K562 (cell line): ENCODE data around the gene TRIP10. TPM values are rescaled to one million over a fixed set of nuclear protein-coding genes. Genes with fewer than 3 reads are reported as not detected.

Experiments used
- BRCA1 ChIP-seq, 2 experiments: fragments of 450-650 bp in 1 of 2; sonication (generic) in 1 of 2; formaldehyde crosslinking in 1 of 2; IDR thresholded peaks; 2 replicates each; pipeline versions ENCODE4 v1.5.0 to v1.6.1; 2017 to 2020; ENCODE audit warnings: mild to moderate bottlenecking in 1 of 2, missing genetic modification reagents in 1 of 2
- BRF1 ChIP-seq: IDR thresholded peaks from 3 replicates; pipeline ENCODE4 v1.6.1; 2011; ENCODE audit warnings: borderline replicate concordance, mild to moderate bottlenecking; ENCODE audit not compliant: insufficient read length; ENCODE audit errors: extremely low read depth
- CSDE1 ChIP-seq, 2 experiments: fragments of 450-650 bp; IDR thresholded peaks; 2 replicates each; pipeline ENCODE4 v1.6.1; 2016; ENCODE audit warnings: mild to moderate bottlenecking in 1 of 2
- KLF6 ChIP-seq: fragments of 250-450 bp; sonication (Bioruptor Pico); IDR thresholded peaks from 2 replicates; pipeline ENCODE4 v1.4.0; 2020; ENCODE audit warnings: mild to moderate bottlenecking, moderate library complexity, borderline replicate concordance
- MTF1 ChIP-seq: fragments of 250-450 bp; sonication (Bioruptor Pico); IDR thresholded peaks from 2 replicates; pipeline ENCODE4 v1.9.0; 2021; ENCODE audit warnings: moderate library complexity, mild to moderate bottlenecking, inconsistent platforms, borderline replicate concordance
- NRF1 ChIP-seq, 2 experiments: fragments of 450-650 bp; IDR thresholded peaks in 1 of 2; conservative IDR thresholded peaks in 1 of 2; 2 replicates each; pipeline ENCODE4 v1.6.1; 2014; ENCODE audit warnings: mild to moderate bottlenecking in 2 of 2
- PCBP1 ChIP-seq: fragments of 200-400 bp; formaldehyde crosslinking; IDR thresholded peaks from 2 replicates; pipeline ENCODE4 v1.6.1; 2018; ENCODE audit warnings: mild to moderate bottlenecking, low read depth, low read length; ENCODE audit not compliant: poor library complexity, severe bottlenecking
- RBM17 ChIP-seq: fragments of 200-400 bp; formaldehyde crosslinking; IDR thresholded peaks from 2 replicates; pipeline ENCODE4 v1.6.1; 2017; ENCODE audit warnings: low read depth, mild to moderate bottlenecking, low read length, borderline replicate concordance
- RFX1 ChIP-seq: fragments of 450-650 bp; IDR thresholded peaks from 2 replicates; pipeline ENCODE4 v1.6.1; 2016; ENCODE audit warnings: mild to moderate bottlenecking, moderate library complexity
- SMARCA4 ChIP-seq: fragments of 450-650 bp; IDR thresholded peaks from 2 replicates; pipeline ENCODE4 v1.6.1; 2016
- SMARCC2 ChIP-seq: fragments of 450-650 bp; IDR thresholded peaks from 2 replicates; pipeline ENCODE4 v1.6.1; 2017; ENCODE audit warnings: antibody characterized with exemption, moderate library complexity, mild to moderate bottlenecking, low read depth
- SRSF9 ChIP-seq: fragments of 200-400 bp; formaldehyde crosslinking; IDR thresholded peaks from 2 replicates; pipeline ENCODE4 v1.6.1; 2017; ENCODE audit warnings: low read depth, low read length, borderline replicate concordance
- WHSC1 ChIP-seq: IDR thresholded peaks from one replicate; pipeline ENCODE4 v1.6.1; 2012; ENCODE audit warnings: low read length, control low read depth, inconsistent platforms
- ZNF263 ChIP-seq: sonication (generic); formaldehyde crosslinking; IDR thresholded peaks from 2 replicates; pipeline ENCODE4 v1.8.0; 2022; ENCODE audit warnings: mild to moderate bottlenecking, missing genetic modification reagents, borderline replicate concordance
- ZNF408 ChIP-seq: fragments of 250-450 bp; sonication (Bioruptor Pico); IDR thresholded peaks from 2 replicates; pipeline ENCODE4 v1.4.0; 2020; ENCODE audit warnings: low read depth, mild to moderate bottlenecking, moderate library complexity
- polyA plus RNA-seq, 8 experiments: library from polyadenylated mRNA; depleted of rRNA in 4 of 8; stranded (reverse) in 5 of 8; unstranded in 3 of 8; fragments of >200 nt; fragmentation: Nextera tagmentation in 2 of 8; fragmentation: Illumina TruSeq in 1 of 8; extraction: Ambion mirVana in 2 of 8; extraction: Trizol in 1 of 8; gene quantifications; 2 replicates each; pipeline versions ENCODE4 v1.2.1 to v1.2.3, GENCODE V29; 2011 to 2014; ENCODE audit warnings: inconsistent platforms in 1 of 8, missing spikeins in 1 of 8
- total RNA-seq, 7 experiments: library from RNA; depleted of rRNA in 6 of 7; stranded (reverse); fragments of >200 nt in 6 of 7; fragmentation: Illumina TruSeq in 2 of 7; extraction: Trizol in 2 of 7; gene quantifications; 2 replicates each; pipeline versions ENCODE4 v1.2.1 to v1.2.3, GENCODE V29; 2011 to 2021; ENCODE audit warnings: low replicate concordance in 1 of 7
- TF ChIP-seq, protein P1 (sequence below): fragments of 250-450 bp; sonication (Bioruptor Pico); IDR thresholded peaks from 2 replicates; pipeline ENCODE4 v1.9.0; 2021; ENCODE audit warnings: mild to moderate bottlenecking, inconsistent platforms
- TF ChIP-seq, protein P2 (sequence below): fragments of 250-450 bp; sonication (Bioruptor Pico); IDR thresholded peaks from 2 replicates; pipeline ENCODE4 v1.4.0; 2020
- TF ChIP-seq, protein P3 (sequence below): fragments of 250-450 bp; sonication (Bioruptor Pico); IDR thresholded peaks from 2 replicates; pipeline ENCODE4 v1.4.0; 2020; ENCODE audit warnings: mild to moderate bottlenecking, moderate library complexity, borderline replicate concordance
- TF ChIP-seq, protein P4 (sequence below): fragments of 450-650 bp; IDR thresholded peaks from 2 replicates; pipeline ENCODE4 v1.6.1; 2016; ENCODE audit warnings: borderline replicate concordance

Gene TRIP10
- total and polyA plus RNA-seq, 9 of the 15 experiments (the other 6 are each of a cell fraction or from before 2014, with no cell fraction given): 1.2 to 66.8 (median 36.1) TPM

DNA sequence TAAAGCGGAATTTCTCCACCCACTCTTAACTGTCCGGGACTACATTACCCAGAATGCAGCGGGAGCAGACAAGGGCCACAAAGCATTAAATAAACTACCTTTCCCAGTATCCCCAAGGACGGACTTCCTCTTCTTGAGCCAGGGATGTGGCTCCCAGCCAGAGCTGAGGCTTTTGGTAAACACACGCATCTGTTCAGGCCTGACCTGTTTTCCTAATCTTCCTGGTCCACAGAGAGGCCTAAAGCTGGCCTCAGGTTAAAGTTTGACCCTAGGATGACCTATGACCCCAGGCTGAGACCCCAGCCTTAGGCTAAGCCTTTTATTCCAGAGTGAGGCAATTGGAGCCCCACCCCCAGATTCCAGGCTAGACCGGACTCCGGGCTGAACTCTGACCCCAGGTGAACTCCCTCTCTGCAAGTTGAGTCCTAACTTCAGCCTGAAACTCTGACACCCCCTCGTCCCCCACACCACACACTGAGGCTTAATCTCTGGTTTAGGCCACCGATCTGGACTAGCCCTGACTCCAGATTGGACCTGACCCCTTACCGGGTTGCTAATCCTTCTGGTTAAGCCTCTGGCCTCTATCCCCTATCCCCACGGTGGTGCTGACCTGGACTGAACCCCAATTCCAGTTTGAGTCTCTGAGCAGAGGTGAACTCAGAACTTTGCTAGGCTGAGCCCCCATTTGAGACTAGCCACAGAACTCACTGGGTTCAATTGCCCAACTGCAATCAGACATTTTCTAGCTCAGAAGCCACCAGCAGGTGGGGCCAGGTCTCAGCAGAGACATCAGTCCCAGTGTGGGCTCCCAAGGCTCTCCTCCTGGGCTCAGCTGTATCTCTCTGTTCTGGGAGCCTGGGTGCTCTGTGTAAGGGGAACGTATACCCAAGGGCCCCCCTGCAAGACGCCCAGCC lies 1.4 kb upstream of the TRIP10 start (continued):
- TF ChIP-seq WHSC1 (no peak), CSDE1 (IDR thresholded peaks at IDR 0.05) (no peak), RFX1 (no peak), SRSF9 (no peak), SMARCC2 (no peak), ZNF263 (no peak; the same call in 1 of the 2 replicates), SMARCA4 (0 out of 2 replicates have a peak, but pooled peaks have one; percentile 32), BRF1 (no peak), BRCA1 (IDR thresholded peaks at IDR 0.05) (no peak), BRCA1 (CRISPR knock-in tag; IDR thresholded peaks at IDR 0.05) (no peak), KLF6 (CRISPR knock-in tag) (no peak; the same call in 1 of the 2 replicates), PCBP1 (no peak), NRF1 (conservative IDR thresholded peaks at IDR 0.05 in 1 of 2, IDR thresholded peaks at IDR 0.05 in 1 of 2) (peak; percentile 65 to 73), ZNF408 (CRISPR knock-in tag) (no peak), RBM17 (no peak), MTF1 (no peak)
- TF ChIP-seq, protein P1, sequence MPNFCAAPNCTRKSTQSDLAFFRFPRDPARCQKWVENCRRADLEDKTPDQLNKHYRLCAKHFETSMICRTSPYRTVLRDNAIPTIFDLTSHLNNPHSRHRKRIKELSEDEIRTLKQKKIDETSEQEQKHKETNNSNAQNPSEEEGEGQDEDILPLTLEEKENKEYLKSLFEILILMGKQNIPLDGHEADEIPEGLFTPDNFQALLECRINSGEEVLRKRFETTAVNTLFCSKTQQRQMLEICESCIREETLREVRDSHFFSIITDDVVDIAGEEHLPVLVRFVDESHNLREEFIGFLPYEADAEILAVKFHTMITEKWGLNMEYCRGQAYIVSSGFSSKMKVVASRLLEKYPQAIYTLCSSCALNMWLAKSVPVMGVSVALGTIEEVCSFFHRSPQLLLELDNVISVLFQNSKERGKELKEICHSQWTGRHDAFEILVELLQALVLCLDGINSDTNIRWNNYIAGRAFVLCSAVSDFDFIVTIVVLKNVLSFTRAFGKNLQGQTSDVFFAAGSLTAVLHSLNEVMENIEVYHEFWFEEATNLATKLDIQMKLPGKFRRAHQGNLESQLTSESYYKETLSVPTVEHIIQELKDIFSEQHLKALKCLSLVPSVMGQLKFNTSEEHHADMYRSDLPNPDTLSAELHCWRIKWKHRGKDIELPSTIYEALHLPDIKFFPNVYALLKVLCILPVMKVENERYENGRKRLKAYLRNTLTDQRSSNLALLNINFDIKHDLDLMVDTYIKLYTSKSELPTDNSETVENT (CRISPR knock-in tag): no peak
- TF ChIP-seq, protein P2, sequence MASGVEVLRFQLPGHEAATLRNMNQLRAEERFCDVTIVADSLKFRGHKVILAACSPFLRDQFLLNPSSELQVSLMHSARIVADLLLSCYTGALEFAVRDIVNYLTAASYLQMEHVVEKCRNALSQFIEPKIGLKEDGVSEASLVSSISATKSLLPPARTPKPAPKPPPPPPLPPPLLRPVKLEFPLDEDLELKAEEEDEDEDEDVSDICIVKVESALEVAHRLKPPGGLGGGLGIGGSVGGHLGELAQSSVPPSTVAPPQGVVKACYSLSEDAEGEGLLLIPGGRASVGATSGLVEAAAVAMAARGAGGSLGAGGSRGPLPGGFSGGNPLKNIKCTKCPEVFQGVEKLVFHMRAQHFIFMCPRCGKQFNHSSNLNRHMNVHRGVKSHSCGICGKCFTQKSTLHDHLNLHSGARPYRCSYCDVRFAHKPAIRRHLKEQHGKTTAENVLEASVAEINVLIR (CRISPR knock-in tag): no peak
- TF ChIP-seq, protein P3, sequence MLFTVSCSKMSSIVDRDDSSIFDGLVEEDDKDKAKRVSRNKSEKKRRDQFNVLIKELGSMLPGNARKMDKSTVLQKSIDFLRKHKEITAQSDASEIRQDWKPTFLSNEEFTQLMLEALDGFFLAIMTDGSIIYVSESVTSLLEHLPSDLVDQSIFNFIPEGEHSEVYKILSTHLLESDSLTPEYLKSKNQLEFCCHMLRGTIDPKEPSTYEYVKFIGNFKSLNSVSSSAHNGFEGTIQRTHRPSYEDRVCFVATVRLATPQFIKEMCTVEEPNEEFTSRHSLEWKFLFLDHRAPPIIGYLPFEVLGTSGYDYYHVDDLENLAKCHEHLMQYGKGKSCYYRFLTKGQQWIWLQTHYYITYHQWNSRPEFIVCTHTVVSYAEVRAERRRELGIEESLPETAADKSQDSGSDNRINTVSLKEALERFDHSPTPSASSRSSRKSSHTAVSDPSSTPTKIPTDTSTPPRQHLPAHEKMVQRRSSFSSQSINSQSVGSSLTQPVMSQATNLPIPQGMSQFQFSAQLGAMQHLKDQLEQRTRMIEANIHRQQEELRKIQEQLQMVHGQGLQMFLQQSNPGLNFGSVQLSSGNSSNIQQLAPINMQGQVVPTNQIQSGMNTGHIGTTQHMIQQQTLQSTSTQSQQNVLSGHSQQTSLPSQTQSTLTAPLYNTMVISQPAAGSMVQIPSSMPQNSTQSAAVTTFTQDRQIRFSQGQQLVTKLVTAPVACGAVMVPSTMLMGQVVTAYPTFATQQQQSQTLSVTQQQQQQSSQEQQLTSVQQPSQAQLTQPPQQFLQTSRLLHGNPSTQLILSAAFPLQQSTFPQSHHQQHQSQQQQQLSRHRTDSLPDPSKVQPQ (CRISPR knock-in tag): no peak
- TF ChIP-seq, protein P4, sequence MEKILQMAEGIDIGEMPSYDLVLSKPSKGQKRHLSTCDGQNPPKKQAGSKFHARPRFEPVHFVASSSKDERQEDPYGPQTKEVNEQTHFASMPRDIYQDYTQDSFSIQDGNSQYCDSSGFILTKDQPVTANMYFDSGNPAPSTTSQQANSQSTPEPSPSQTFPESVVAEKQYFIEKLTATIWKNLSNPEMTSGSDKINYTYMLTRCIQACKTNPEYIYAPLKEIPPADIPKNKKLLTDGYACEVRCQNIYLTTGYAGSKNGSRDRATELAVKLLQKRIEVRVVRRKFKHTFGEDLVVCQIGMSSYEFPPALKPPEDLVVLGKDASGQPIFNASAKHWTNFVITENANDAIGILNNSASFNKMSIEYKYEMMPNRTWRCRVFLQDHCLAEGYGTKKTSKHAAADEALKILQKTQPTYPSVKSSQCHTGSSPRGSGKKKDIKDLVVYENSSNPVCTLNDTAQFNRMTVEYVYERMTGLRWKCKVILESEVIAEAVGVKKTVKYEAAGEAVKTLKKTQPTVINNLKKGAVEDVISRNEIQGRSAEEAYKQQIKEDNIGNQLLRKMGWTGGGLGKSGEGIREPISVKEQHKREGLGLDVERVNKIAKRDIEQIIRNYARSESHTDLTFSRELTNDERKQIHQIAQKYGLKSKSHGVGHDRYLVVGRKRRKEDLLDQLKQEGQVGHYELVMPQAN: no peak
